GM23338 (cell line): Measurements from ENCODE around the gene NET1. TPM values are rescaled to one million over a fixed set of nuclear protein-coding genes. Genes with fewer than 3 reads are reported as not detected.

ENCODE experiments used
- ATAC-seq: fragments of 200-7000 bp; cut with Tn5 transposase; 3 replicates; pipeline ENCODE4 v1.9.1; 2020
- DNase-seq: peaks from one replicate; pipeline ENCODE4 v3.0.0-alpha.2; 2015; ENCODE audit warnings: low spot score
- H2AFZ ChIP-seq: fragments of 200-600 bp; sonication (generic); 2 replicates; pipeline ENCODE4 v1.8.0; 2016; ENCODE audit warnings: antibody characterized with exemption, mild to moderate bottlenecking, moderate library complexity
- H3F3A ChIP-seq: fragments of 200-600 bp; sonication (generic); replicated peaks from 2 replicates; pipeline ENCODE4 v1.8.0; 2017; ENCODE audit warnings: antibody characterized with exemption, mixed run types, low read depth
- H3K27ac ChIP-seq: fragments of 200-600 bp; sonication (generic); 2 replicates; pipeline ENCODE4 v1.6.1; 2016; ENCODE audit warnings: low read depth
- H3K27me3 ChIP-seq: fragments of 200-600 bp; sonication (generic); 2 replicates; pipeline ENCODE4 v1.8.0; 2016; ENCODE audit warnings: mild to moderate bottlenecking, mixed run types, moderate library complexity; ENCODE audit not compliant: insufficient read depth
- H3K36me3 ChIP-seq: fragments of 200-600 bp; sonication (generic); 2 replicates; pipeline ENCODE4 v1.8.0; 2016; ENCODE audit warnings: mild to moderate bottlenecking; ENCODE audit not compliant: insufficient read depth
- H3K4me1 ChIP-seq: fragments of 200-600 bp; sonication (generic); 2 replicates; pipeline ENCODE4 v1.8.0; 2016; ENCODE audit warnings: mild to moderate bottlenecking, moderate library complexity; ENCODE audit not compliant: insufficient read depth
- H3K4me2 ChIP-seq: fragments of 200-600 bp; sonication (generic); 2 replicates; pipeline ENCODE4 v1.7.1; 2017; ENCODE audit warnings: mixed run types
- H3K4me3 ChIP-seq: fragments of 200-600 bp; sonication (generic); 2 replicates; pipeline ENCODE4 v1.6.1; 2016; ENCODE audit warnings: mixed run types
- H3K79me2 ChIP-seq: fragments of 200-600 bp; sonication (generic); replicated peaks from 2 replicates; pipeline ENCODE4 v1.8.0; 2017; ENCODE audit warnings: mild to moderate bottlenecking; ENCODE audit not compliant: insufficient read depth
- H3K9me2 ChIP-seq: fragments of 200-600 bp; sonication (generic); 2 replicates; pipeline ENCODE4 v1.8.0; 2017; ENCODE audit not compliant: insufficient read depth
- H4K20me1 ChIP-seq: fragments of 200-600 bp; sonication (generic); replicated peaks from 2 replicates; pipeline ENCODE4 v1.8.0; 2017; ENCODE audit warnings: mild to moderate bottlenecking; ENCODE audit not compliant: insufficient read depth
- H3K27ac Mint-ChIP-seq: 2 replicates; pipeline ENCODE4 v1.8.0; 2020; ENCODE audit warnings: inconsistent platforms, mild to moderate bottlenecking, moderate library complexity, mixed read lengths
- H3K27me3 Mint-ChIP-seq: 3 replicates; pipeline ENCODE4 v1.8.0; 2022; ENCODE audit warnings: low read depth, mild to moderate bottlenecking, moderate library complexity, mixed read lengths, inconsistent platforms; ENCODE audit not compliant: insufficient read depth, poor library complexity
- H3K36me3 Mint-ChIP-seq: 3 replicates; pipeline ENCODE4 v1.8.0; 2021; ENCODE audit warnings: low read depth, mild to moderate bottlenecking, inconsistent platforms, moderate library complexity, mixed read lengths
- H3K4me1 Mint-ChIP-seq: 3 replicates; pipeline ENCODE4 v1.8.0; 2020; ENCODE audit warnings: mild to moderate bottlenecking, inconsistent platforms, mixed read lengths
- H3K4me3 Mint-ChIP-seq: 3 replicates; pipeline ENCODE4 v1.8.0; 2021; ENCODE audit warnings: moderate library complexity, mild to moderate bottlenecking, inconsistent platforms, mixed read lengths
- H3K9me3 Mint-ChIP-seq: 3 replicates; pipeline ENCODE4 v1.8.0; 2020; ENCODE audit warnings: moderate library complexity, mild to moderate bottlenecking, inconsistent platforms, mixed read lengths
- CREB1 ChIP-seq: fragments of 250-450 bp; sonication (Bioruptor Pico); IDR thresholded peaks from 2 replicates; pipeline ENCODE4 v1.5.0; 2020; ENCODE audit warnings: low read depth, mild to moderate bottlenecking, moderate library complexity
- EZH2 ChIP-seq: fragments of 200-600 bp; sonication (generic); IDR thresholded peaks from one replicate; pipeline ENCODE4 v1.8.0; 2017; ENCODE audit warnings: antibody characterized with exemption, mild to moderate bottlenecking, low read depth; ENCODE audit not compliant: unreplicated experiment
- EZH2phosphoT487 ChIP-seq: fragments of 200-600 bp; sonication (generic); IDR thresholded peaks from one replicate; pipeline ENCODE4 v1.8.1; 2018; ENCODE audit warnings: antibody characterized with exemption; ENCODE audit not compliant: unreplicated experiment
- JUNB ChIP-seq: IDR thresholded peaks from one replicate; pipeline ENCODE4 v1.6.1; 2016; ENCODE audit warnings: antibody characterized with exemption; ENCODE audit not compliant: unreplicated experiment
- NANOG ChIP-seq: IDR thresholded peaks from 2 replicates; pipeline ENCODE4 v1.6.1; 2016; ENCODE audit warnings: antibody characterized with exemption, borderline replicate concordance
- POLR2AphosphoS5 ChIP-seq: IDR thresholded peaks from 2 replicates; pipeline ENCODE4 v1.6.1; 2016; ENCODE audit warnings: antibody characterized with exemption, low read depth
- STAT1 ChIP-seq: IDR thresholded peaks from one replicate; pipeline ENCODE4 v1.6.1; 2016; ENCODE audit warnings: antibody characterized with exemption; ENCODE audit not compliant: unreplicated experiment
- ZNF114 ChIP-seq: fragments of 250-450 bp; sonication (Bioruptor Pico); IDR thresholded peaks from 2 replicates; pipeline ENCODE4 v1.5.0; 2020; ENCODE audit warnings: mild to moderate bottlenecking, moderate library complexity
- ZNF331 ChIP-seq: fragments of 250-450 bp; sonication (Bioruptor Pico); IDR thresholded peaks from 2 replicates; pipeline ENCODE4 v1.5.0; 2020; ENCODE audit warnings: low read depth, mild to moderate bottlenecking, moderate library complexity
- polyA plus RNA-seq: library from polyadenylated mRNA; unstranded; fragments of >200 nt; fragmentation: Nextera tagmentation; extraction: Ambion mirVana; gene quantifications from 2 replicates; pipeline ENCODE4 v1.2.1, GENCODE V29; 2016
- total RNA-seq: library from RNA; depleted of rRNA; stranded (reverse); fragments of >200 nt; shearing (Covaris generic); gene quantifications from 2 replicates; pipeline ENCODE4 v1.2.3, GENCODE V29; 2014
- TF ChIP-seq, protein P1 (sequence below): IDR thresholded peaks from one replicate; pipeline ENCODE4 v1.6.1; 2018; ENCODE audit warnings: antibody characterized with exemption; ENCODE audit not compliant: unreplicated experiment
- TF ChIP-seq, protein P2 (sequence below), 2 experiments: fragments of 200-600 bp in 1 of 2; sonication (generic) in 1 of 2; conservative IDR thresholded peaks; 2 replicates each; pipeline versions ENCODE4 v1.5.1 to v1.6.1; 2016 to 2017; ENCODE audit warnings: antibody characterized with exemption in 2 of 2, low read depth in 2 of 2, mild to moderate bottlenecking in 2 of 2, moderate library complexity in 1 of 2
- TF ChIP-seq, protein P3 (sequence below): fragments of 250-450 bp; sonication (Bioruptor Pico); IDR thresholded peaks from 2 replicates; pipeline ENCODE4 v1.5.0; 2020; ENCODE audit warnings: mild to moderate bottlenecking, moderate library complexity
- TF ChIP-seq, protein P4 (sequence below): IDR thresholded peaks from 2 replicates; pipeline ENCODE4 v1.6.1; 2016; ENCODE audit warnings: antibody characterized with exemption

Gene NET1
- total and polyA plus RNA-seq, 2 experiments from 2014 or later, result 47.9 to 93.9 TPM

DNA sequence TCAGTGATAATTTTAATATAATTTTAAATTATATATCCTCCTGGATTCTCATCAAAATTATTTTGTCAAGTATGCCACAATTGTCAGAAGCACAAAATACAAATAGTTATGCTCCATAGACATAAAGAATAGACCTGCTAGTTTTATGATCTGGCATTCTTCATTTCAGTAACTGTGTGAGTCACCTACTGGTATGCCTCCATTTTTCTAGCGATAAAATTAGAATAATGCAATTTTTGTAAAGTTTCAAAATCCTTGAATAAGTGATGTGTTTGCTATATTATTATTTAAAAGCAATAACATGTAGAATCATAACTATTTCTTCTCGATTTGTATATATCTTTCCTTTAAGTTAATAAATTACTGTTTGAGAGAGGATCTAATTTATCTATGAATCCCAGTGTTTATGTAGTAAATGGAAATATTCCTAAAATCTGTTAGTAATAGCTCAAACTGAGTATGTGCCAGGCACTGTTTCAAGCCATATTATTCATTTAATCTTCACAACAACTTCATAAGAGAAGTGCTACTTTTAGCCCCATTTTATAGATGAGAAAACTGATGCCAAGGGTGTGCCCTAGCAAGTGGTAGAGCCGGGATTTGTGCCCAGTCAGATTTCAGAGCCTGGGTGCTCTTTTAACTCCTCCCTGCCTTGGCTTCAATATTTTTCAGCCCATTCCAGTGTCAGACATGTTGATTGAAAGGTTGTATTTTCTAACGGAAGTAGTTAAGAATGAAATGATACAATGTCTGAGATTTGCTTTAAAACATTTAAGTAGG, 38.4 kb downstream of the NET1 start:
- no peak overlapping the region for H3K4me3 Mint-ChIP-seq
- no peak for TF ChIP-seq STAT1
- TF ChIP-seq ZNF331 (CRISPR knock-in tag), result no peak
- no peak for TF ChIP-seq POLR2AphosphoS5
- TF ChIP-seq NANOG, result no peak
- TF ChIP-seq, protein P1, sequence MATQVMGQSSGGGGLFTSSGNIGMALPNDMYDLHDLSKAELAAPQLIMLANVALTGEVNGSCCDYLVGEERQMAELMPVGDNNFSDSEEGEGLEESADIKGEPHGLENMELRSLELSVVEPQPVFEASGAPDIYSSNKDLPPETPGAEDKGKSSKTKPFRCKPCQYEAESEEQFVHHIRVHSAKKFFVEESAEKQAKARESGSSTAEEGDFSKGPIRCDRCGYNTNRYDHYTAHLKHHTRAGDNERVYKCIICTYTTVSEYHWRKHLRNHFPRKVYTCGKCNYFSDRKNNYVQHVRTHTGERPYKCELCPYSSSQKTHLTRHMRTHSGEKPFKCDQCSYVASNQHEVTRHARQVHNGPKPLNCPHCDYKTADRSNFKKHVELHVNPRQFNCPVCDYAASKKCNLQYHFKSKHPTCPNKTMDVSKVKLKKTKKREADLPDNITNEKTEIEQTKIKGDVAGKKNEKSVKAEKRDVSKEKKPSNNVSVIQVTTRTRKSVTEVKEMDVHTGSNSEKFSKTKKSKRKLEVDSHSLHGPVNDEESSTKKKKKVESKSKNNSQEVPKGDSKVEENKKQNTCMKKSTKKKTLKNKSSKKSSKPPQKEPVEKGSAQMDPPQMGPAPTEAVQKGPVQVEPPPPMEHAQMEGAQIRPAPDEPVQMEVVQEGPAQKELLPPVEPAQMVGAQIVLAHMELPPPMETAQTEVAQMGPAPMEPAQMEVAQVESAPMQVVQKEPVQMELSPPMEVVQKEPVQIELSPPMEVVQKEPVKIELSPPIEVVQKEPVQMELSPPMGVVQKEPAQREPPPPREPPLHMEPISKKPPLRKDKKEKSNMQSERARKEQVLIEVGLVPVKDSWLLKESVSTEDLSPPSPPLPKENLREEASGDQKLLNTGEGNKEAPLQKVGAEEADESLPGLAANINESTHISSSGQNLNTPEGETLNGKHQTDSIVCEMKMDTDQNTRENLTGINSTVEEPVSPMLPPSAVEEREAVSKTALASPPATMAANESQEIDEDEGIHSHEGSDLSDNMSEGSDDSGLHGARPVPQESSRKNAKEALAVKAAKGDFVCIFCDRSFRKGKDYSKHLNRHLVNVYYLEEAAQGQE, result no peak
- TF ChIP-seq, protein P2, sequence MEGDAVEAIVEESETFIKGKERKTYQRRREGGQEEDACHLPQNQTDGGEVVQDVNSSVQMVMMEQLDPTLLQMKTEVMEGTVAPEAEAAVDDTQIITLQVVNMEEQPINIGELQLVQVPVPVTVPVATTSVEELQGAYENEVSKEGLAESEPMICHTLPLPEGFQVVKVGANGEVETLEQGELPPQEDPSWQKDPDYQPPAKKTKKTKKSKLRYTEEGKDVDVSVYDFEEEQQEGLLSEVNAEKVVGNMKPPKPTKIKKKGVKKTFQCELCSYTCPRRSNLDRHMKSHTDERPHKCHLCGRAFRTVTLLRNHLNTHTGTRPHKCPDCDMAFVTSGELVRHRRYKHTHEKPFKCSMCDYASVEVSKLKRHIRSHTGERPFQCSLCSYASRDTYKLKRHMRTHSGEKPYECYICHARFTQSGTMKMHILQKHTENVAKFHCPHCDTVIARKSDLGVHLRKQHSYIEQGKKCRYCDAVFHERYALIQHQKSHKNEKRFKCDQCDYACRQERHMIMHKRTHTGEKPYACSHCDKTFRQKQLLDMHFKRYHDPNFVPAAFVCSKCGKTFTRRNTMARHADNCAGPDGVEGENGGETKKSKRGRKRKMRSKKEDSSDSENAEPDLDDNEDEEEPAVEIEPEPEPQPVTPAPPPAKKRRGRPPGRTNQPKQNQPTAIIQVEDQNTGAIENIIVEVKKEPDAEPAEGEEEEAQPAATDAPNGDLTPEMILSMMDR (conservative IDR thresholded peaks at IDR 0.05; ENCODE audit: low read depth in 2 of 2), result no peak
- TF ChIP-seq, protein P3, sequence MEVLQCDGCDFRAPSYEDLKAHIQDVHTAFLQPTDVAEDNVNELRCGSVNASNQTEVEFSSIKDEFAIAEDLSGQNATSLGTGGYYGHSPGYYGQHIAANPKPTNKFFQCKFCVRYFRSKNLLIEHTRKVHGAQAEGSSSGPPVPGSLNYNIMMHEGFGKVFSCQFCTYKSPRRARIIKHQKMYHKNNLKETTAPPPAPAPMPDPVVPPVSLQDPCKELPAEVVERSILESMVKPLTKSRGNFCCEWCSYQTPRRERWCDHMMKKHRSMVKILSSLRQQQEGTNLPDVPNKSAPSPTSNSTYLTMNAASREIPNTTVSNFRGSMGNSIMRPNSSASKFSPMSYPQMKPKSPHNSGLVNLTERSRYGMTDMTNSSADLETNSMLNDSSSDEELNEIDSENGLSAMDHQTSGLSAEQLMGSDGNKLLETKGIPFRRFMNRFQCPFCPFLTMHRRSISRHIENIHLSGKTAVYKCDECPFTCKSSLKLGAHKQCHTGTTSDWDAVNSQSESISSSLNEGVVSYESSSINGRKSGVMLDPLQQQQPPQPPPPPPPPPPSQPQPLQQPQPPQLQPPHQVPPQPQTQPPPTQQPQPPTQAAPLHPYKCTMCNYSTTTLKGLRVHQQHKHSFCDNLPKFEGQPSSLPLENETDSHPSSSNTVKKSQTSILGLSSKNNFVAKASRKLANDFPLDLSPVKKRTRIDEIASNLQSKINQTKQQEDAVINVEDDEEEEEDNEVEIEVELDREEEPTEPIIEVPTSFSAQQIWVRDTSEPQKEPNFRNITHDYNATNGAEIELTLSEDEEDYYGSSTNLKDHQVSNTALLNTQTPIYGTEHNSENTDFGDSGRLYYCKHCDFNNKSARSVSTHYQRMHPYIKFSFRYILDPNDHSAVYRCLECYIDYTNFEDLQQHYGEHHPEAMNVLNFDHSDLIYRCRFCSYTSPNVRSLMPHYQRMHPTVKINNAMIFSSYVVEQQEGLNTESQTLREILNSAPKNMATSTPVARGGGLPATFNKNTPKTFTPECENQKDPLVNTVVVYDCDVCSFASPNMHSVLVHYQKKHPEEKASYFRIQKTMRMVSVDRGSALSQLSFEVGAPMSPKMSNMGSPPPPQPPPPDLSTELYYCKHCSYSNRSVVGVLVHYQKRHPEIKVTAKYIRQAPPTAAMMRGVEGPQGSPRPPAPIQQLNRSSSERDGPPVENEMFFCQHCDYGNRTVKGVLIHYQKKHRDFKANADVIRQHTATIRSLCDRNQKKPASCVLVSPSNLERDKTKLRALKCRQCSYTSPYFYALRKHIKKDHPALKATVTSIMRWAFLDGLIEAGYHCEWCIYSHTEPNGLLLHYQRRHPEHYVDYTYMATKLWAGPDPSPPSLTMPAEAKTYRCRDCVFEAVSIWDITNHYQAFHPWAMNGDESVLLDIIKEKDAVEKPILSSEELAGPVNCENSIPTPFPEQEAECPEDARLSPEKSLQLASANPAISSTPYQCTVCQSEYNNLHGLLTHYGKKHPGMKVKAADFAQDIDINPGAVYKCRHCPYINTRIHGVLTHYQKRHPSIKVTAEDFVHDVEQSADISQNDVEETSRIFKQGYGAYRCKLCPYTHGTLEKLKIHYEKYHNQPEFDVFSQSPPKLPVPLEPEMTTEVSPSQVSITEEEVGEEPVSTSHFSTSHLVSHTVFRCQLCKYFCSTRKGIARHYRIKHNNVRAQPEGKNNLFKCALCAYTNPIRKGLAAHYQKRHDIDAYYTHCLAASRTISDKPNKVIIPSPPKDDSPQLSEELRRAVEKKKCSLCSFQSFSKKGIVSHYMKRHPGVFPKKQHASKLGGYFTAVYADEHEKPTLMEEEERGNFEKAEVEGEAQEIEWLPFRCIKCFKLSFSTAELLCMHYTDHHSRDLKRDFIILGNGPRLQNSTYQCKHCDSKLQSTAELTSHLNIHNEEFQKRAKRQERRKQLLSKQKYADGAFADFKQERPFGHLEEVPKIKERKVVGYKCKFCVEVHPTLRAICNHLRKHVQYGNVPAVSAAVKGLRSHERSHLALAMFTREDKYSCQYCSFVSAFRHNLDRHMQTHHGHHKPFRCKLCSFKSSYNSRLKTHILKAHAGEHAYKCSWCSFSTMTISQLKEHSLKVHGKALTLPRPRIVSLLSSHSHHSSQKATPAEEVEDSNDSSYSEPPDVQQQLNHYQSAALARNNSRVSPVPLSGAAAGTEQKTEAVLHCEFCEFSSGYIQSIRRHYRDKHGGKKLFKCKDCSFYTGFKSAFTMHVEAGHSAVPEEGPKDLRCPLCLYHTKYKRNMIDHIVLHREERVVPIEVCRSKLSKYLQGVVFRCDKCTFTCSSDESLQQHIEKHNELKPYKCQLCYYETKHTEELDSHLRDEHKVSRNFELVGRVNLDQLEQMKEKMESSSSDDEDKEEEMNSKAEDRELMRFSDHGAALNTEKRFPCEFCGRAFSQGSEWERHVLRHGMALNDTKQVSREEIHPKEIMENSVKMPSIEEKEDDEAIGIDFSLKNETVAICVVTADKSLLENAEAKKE (CRISPR knock-in tag), result no peak
- TF ChIP-seq, protein P4, sequence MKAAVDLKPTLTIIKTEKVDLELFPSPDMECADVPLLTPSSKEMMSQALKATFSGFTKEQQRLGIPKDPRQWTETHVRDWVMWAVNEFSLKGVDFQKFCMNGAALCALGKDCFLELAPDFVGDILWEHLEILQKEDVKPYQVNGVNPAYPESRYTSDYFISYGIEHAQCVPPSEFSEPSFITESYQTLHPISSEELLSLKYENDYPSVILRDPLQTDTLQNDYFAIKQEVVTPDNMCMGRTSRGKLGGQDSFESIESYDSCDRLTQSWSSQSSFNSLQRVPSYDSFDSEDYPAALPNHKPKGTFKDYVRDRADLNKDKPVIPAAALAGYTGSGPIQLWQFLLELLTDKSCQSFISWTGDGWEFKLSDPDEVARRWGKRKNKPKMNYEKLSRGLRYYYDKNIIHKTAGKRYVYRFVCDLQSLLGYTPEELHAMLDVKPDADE, result no peak
- TF ChIP-seq EZH2phosphoT487, result no peak
- no peak for TF ChIP-seq EZH2
- TF ChIP-seq ZNF114, result no peak
- no peak for TF ChIP-seq JUNB
- TF ChIP-seq CREB1, result no peak
- H3K27ac Mint-ChIP-seq, result no peak overlapping the region; the same call in 1 of the 2 replicates
- Histone ChIP-seq H3K36me3 (peaks cover 38% of the 10 kb centered on the region), H4K20me1 (no peaks in the 10 kb centered on the region; the same call in 1 of the 2 replicates), H3K27ac (0 out of 2 replicates have a peak overlapping the region, but pooled peaks have one; percentile 9), H3K4me3 (no peak overlapping the region), H3K9me2 (no peaks in the 10 kb centered on the region), H3K79me2 (peaks cover 55% of the 10 kb centered on the region), H3F3A (no peaks in the 10 kb centered on the region), H3K27me3 (no peaks in the 10 kb centered on the region), H3K4me1 (peaks cover 36% of the 10 kb centered on the region), H3K4me2 (no peak overlapping the region; the same call in 1 of the 2 replicates), H2AFZ (no peak overlapping the region)
- H3K36me3 Mint-ChIP-seq, result peaks cover 40% of the 10 kb centered on the region
- ATAC-seq (no peak), DNase-seq (no peak)
- peaks cover 28% of the 10 kb centered on the region; the same call in 2 of the 3 replicates for H3K4me1 Mint-ChIP-seq
- no peaks in the 10 kb centered on the region for H3K27me3 Mint-ChIP-seq
- no peaks in the 10 kb centered on the region for H3K9me3 Mint-ChIP-seq
